ENCODE data around the gene NPNT.
"Not testable (repeated sequence)": the region's sequence is repeated elsewhere in the genome, so short reads cannot be mapped to it uniquely, and the experiment has no call there.

Gene NPNT

GRCh38 chr4:105894660-105895582 is at the start of gene NPNT:
NPNT (plus strand) TSS chr4:105895471; CDS start chr4:105895653, 182 bp downstream.
- DNase-seq (ENCODE audit: low read depth, low spot score) = peak; percentile 7

GRCh38 chr4:105845559-105845958 is 49.7 kb upstream of the NPNT start:
- DNase-seq (ENCODE audit: low read depth, low spot score) = no peak

GRCh38 chr4:105848359-105848758 is 46.9 kb upstream of the NPNT start:
- DNase-seq (ENCODE audit: low read depth, low spot score) = not testable (repeated sequence)

- no peak for DNase-seq (ENCODE audit: low read depth, low spot score)
These were observed 44.1 kb upstream of the NPNT start for GRCh38 chr4:105851196-105851595.

GRCh38 chr4:105852230-105852629 is 43.0 kb upstream of the NPNT start:
- DNase-seq (ENCODE audit: low read depth, low spot score) = not testable (repeated sequence)

GRCh38 chr4:105858466-105859040 is 36.7 kb upstream of the NPNT start:
- no peak for DNase-seq (ENCODE audit: low read depth, low spot score)

- DNase-seq (ENCODE audit: low read depth, low spot score) = peak; percentile 24
These were observed 36.0 kb upstream of the NPNT start for GRCh38 chr4:105859233-105859632.

GRCh38 chr4:105870963-105871362 is 24.3 kb upstream of the NPNT start:
- no peak for DNase-seq (ENCODE audit: low read depth, low spot score)

GRCh38 chr4:105871997-105872396 is 23.3 kb upstream of the NPNT start:
- DNase-seq (ENCODE audit: low read depth, low spot score) = no peak

GRCh38 chr4:105875233-105875632 is 20.0 kb upstream of the NPNT start:
- DNase-seq (ENCODE audit: low read depth, low spot score) = no peak

- no peak for DNase-seq (ENCODE audit: low read depth, low spot score)
These were observed 16.6 kb upstream of the NPNT start for GRCh38 chr4:105878668-105879067.

- no peak for DNase-seq (ENCODE audit: low read depth, low spot score)
These were observed 7.8 kb upstream of the NPNT start for GRCh38 chr4:105887508-105887907.

GRCh38 chr4:105895583-105896460 is 551 bp downstream of the NPNT start:
- no peak for DNase-seq (ENCODE audit: low read depth, low spot score)

- DNase-seq (ENCODE audit: low read depth, low spot score) = no peak
These were observed 1.2 kb downstream of the NPNT start for GRCh38 chr4:105896461-105896942.

- no peak for DNase-seq (ENCODE audit: low read depth, low spot score)
These were observed 1.9 kb downstream of the NPNT start for GRCh38 chr4:105896984-105897775.

- DNase-seq (ENCODE audit: low read depth, low spot score) = no peak
These were observed 5.3 kb downstream of the NPNT start for GRCh38 chr4:105900541-105900940.

GRCh38 chr4:105902550-105903262 is 7.4 kb downstream of the NPNT start:
- DNase-seq (ENCODE audit: low read depth, low spot score) = no peak

- no peak for DNase-seq (ENCODE audit: low read depth, low spot score)
These were observed 14.6 kb downstream of the NPNT start for GRCh38 chr4:105909787-105910281.

- no peak for DNase-seq (ENCODE audit: low read depth, low spot score)
These were observed 16.2 kb downstream of the NPNT start for GRCh38 chr4:105911426-105911825.

GRCh38 chr4:105912633-105913032 is 17.4 kb downstream of the NPNT start:
- no peak for DNase-seq (ENCODE audit: low read depth, low spot score)

All from smooth muscle cell of the brain vasculature (primary cell).